ENCODE results near the gene KIFC3. TPM values are rescaled to one million over a fixed set of nuclear protein-coding genes. Genes with fewer than 3 reads are reported as not detected.

KIFC3 gene
- total and polyA plus RNA-seq, 2 of the 13 experiments (the other 11 are each of a cell fraction or from before 2014, with no cell fraction given), result 42.1 to 45.3 TPM

GRCh38 chr16:57801809-57802340, 416 bp downstream of the KIFC3 start (continued):
- TF ChIP-seq ZBED4 (CRISPR knock-in tag; IDR thresholded peaks at IDR 0.05; ENCODE audit: borderline replicate concordance) (0 out of 2 replicates have a peak, but pooled peaks have one; percentile 44), ETS1 (CRISPR knock-in tag; IDR thresholded peaks at IDR 0.05) (no peak), ZNF335 (CRISPR knock-in tag; IDR thresholded peaks at IDR 0.05) (0 out of 2 replicates have a peak, but pooled peaks have one; percentile 48), ZBTB1 (CRISPR knock-in tag; IDR thresholded peaks at IDR 0.05; ENCODE audit: borderline replicate concordance) (no peak), RCOR2 (CRISPR knock-in tag; IDR thresholded peaks at IDR 0.05) (no peak), ZSCAN20 (CRISPR knock-in tag; IDR thresholded peaks at IDR 0.05; ENCODE audit: borderline replicate concordance) (no peak), BATF2 (CRISPR knock-in tag; IDR thresholded peaks at IDR 0.05) (no peak), ZNF569 (CRISPR knock-in tag; IDR thresholded peaks at IDR 0.05; ENCODE audit: borderline replicate concordance) (no peak), SPEN (CRISPR knock-in tag; IDR thresholded peaks at IDR 0.05; ENCODE audit: low read depth) (no peak), ZNF234 (CRISPR knock-in tag; conservative IDR thresholded peaks at IDR 0.05) (no peak), PAXIP1 (CRISPR knock-in tag; conservative IDR thresholded peaks at IDR 0.05) (0 out of 2 replicates have a peak, but pooled peaks have one; percentile 22), KLF16 (CRISPR knock-in tag; IDR thresholded peaks at IDR 0.05) (0 out of 4 replicates have a peak, but pooled peaks of 1 of the 2 experiments have one; percentile 27), ZNF274 (CRISPR knock-in tag; IDR thresholded peaks at IDR 0.05) (peak; percentile 44; the same call in 1 of the 2 replicates), POLR2AphosphoS5 (IDR thresholded peaks at IDR 0.05; ENCODE audit: low read depth, low read length) (no peak), BORCS8-MEF2B (CRISPR knock-in tag; IDR thresholded peaks at IDR 0.05) (peak; percentile 11; the same call in 1 of the 2 replicates), ZNF772 (CRISPR knock-in tag; IDR thresholded peaks at IDR 0.05) (0 out of 2 replicates have a peak, but pooled peaks have one; percentile 70), DMTF1 (CRISPR knock-in tag; IDR thresholded peaks at IDR 0.05) (no peak), ZSCAN9 (CRISPR knock-in tag; IDR thresholded peaks at IDR 0.05; ENCODE audit: borderline replicate concordance) (no peak)

Measured in HepG2 (cell line).